ENCODE results near the gene PGA3.
"Not testable (repeated sequence)": the region's sequence is repeated elsewhere in the genome, so short reads cannot be mapped to it uniquely, and the experiment has no call there.

The PGA3 gene

DNA sequence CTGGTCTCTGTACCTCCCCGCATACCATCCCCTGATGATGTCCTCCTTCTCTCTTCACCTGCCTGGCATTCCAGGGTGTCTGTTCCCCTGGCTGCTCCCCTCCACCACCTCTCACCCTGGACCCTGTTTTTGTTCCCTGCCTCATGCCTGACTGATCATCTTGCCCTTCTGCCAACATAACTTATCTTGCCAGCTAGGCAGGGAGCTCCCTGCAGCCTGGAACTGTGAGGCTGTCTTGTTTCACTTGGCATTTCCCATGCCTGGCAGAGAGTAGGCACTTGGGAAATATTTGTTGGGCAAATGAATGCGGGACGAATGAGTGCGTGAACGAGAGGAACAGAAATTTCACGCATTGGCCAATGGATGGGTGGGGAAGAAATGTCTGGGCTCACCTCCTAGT is 7.3 kb downstream of the PGA3 start:
- not testable (repeated sequence) for H3K27me3 ChIP-seq (ENCODE audit: control insufficient read depth, insufficient read depth, low read length); H3K36me3 ChIP-seq (ENCODE audit: control insufficient read depth, insufficient read depth, low read length); H3K4me3 ChIP-seq (ENCODE audit: low read depth, low read length); H3K27ac ChIP-seq (ENCODE audit: low read depth, low read length); H3K4me1 ChIP-seq (ENCODE audit: control insufficient read depth, insufficient read depth, low read length); H3K9me3 ChIP-seq (ENCODE audit: control insufficient read depth, insufficient read depth, low read length); H3K9ac ChIP-seq (ENCODE audit: low read depth, low read length)

DNA sequence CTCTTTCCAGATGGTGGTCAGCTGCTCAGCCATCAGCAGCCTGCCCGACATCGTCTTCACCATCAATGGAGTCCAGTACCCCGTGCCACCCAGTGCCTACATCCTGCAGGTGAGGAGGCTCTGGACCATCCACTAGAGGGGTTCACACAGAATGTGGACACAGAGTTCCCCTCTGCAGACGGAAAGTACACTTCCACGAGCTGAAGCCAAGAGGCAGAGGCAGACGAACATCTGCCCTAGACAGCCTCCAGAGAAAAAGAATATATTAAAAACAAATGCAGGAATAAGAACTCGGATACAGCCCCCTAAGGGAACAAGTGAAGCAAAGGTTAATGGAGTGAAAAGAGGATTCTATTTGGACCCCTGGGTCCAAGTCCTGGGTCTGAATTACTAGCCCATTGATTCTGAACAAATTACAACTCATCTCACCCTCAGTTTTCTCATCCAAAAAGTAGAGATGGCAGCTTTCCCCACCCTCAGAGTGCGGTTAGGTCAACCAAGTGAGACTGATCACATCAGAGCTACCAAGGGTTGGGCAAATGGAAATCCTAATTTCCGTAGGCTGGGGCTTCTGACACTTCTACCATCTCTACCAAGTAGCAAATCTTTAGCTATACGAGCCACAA is 8.1 kb downstream of the PGA3 start:
- not testable (repeated sequence) for H3K27me3 ChIP-seq (ENCODE audit: control insufficient read depth, insufficient read depth, low read length); H3K4me3 ChIP-seq (ENCODE audit: low read depth, low read length); H3K27ac ChIP-seq (ENCODE audit: low read depth, low read length); H3K4me1 ChIP-seq (ENCODE audit: control insufficient read depth, insufficient read depth, low read length); H3K36me3 ChIP-seq (ENCODE audit: control insufficient read depth, insufficient read depth, low read length); H3K9ac ChIP-seq (ENCODE audit: low read depth, low read length); H3K9me3 ChIP-seq (ENCODE audit: control insufficient read depth, insufficient read depth, low read length)

GRCh38 chr11:61212202-61212601 is 8.9 kb downstream of the PGA3 start:
- not testable (repeated sequence) for H3K36me3 ChIP-seq (ENCODE audit: control insufficient read depth, insufficient read depth, low read length); H3K4me1 ChIP-seq (ENCODE audit: control insufficient read depth, insufficient read depth, low read length); H3K9ac ChIP-seq (ENCODE audit: low read depth, low read length); H3K4me3 ChIP-seq (ENCODE audit: low read depth, low read length); H3K9me3 ChIP-seq (ENCODE audit: control insufficient read depth, insufficient read depth, low read length); H3K27me3 ChIP-seq (ENCODE audit: control insufficient read depth, insufficient read depth, low read length); H3K27ac ChIP-seq (ENCODE audit: low read depth, low read length)

DNA sequence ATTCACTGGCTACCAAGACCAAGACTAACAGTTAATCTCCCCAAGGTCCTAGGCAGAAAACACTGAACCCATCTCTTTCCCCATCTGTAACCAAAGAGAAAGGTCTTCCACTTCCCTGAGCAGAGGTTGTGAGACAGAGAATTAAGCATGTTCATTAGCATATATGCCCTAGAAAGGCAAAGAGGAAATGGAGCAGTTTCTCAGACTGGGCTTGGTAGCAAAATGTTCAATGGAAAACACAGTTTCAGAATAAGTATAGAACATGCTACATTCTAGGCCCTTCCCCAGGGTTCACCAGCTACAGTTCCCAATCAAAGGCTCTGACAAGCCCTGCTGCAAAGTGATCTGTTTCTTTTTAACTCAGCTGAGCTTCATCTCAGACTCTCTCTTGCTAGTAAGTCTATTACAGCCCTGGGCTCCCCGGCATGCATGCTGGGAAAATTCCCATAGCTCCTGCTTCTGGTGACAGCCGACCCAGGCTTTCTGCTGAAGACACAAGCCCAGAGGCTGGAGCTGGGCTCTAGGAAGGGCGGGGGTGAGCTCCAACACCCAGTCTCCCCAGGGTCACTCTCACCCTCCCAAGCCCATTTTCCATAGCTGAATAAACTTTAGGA is 10.5 kb downstream of the PGA3 start:
- not testable (repeated sequence) for H3K27ac ChIP-seq (ENCODE audit: low read depth, low read length); H3K27me3 ChIP-seq (ENCODE audit: control insufficient read depth, insufficient read depth, low read length); H3K4me1 ChIP-seq (ENCODE audit: control insufficient read depth, insufficient read depth, low read length); H3K4me3 ChIP-seq (ENCODE audit: low read depth, low read length); H3K36me3 ChIP-seq (ENCODE audit: control insufficient read depth, insufficient read depth, low read length); H3K9ac ChIP-seq (ENCODE audit: low read depth, low read length); H3K9me3 ChIP-seq (ENCODE audit: control insufficient read depth, insufficient read depth, low read length)

GRCh38 chr11:61218306-61218705 is 15.0 kb downstream of the PGA3 start:
- not testable (repeated sequence) for H3K4me3 ChIP-seq (ENCODE audit: low read depth, low read length); H3K9me3 ChIP-seq (ENCODE audit: control insufficient read depth, insufficient read depth, low read length); H3K27me3 ChIP-seq (ENCODE audit: control insufficient read depth, insufficient read depth, low read length); H3K27ac ChIP-seq (ENCODE audit: low read depth, low read length); H3K4me1 ChIP-seq (ENCODE audit: control insufficient read depth, insufficient read depth, low read length); H3K36me3 ChIP-seq (ENCODE audit: control insufficient read depth, insufficient read depth, low read length); H3K9ac ChIP-seq (ENCODE audit: low read depth, low read length)

- H3K9me3 ChIP-seq (ENCODE audit: control insufficient read depth, insufficient read depth, low read length); H3K9ac ChIP-seq (ENCODE audit: low read depth, low read length); H3K27me3 ChIP-seq (ENCODE audit: control insufficient read depth, insufficient read depth, low read length); H3K27ac ChIP-seq (ENCODE audit: low read depth, low read length); H3K36me3 ChIP-seq (ENCODE audit: control insufficient read depth, insufficient read depth, low read length); H3K4me3 ChIP-seq (ENCODE audit: low read depth, low read length); H3K4me1 ChIP-seq (ENCODE audit: control insufficient read depth, insufficient read depth, low read length): not testable (repeated sequence)
These were observed 15.7 kb downstream of the PGA3 start for GRCh38 chr11:61219016-61219415.

GRCh38 chr11:61222047-61222446 is 18.7 kb downstream of the PGA3 start, which contains the start of gene PGA4:
TSS of gene PGA4 (plus strand) at chr11:61222347. CDS start at chr11:61222401, 54 bp downstream.
- not testable (repeated sequence) for H3K36me3 ChIP-seq (ENCODE audit: control insufficient read depth, insufficient read depth, low read length); H3K9me3 ChIP-seq (ENCODE audit: control insufficient read depth, insufficient read depth, low read length); H3K27ac ChIP-seq (ENCODE audit: low read depth, low read length); H3K4me3 ChIP-seq (ENCODE audit: low read depth, low read length); H3K4me1 ChIP-seq (ENCODE audit: control insufficient read depth, insufficient read depth, low read length); H3K27me3 ChIP-seq (ENCODE audit: control insufficient read depth, insufficient read depth, low read length); H3K9ac ChIP-seq (ENCODE audit: low read depth, low read length)

DNA sequence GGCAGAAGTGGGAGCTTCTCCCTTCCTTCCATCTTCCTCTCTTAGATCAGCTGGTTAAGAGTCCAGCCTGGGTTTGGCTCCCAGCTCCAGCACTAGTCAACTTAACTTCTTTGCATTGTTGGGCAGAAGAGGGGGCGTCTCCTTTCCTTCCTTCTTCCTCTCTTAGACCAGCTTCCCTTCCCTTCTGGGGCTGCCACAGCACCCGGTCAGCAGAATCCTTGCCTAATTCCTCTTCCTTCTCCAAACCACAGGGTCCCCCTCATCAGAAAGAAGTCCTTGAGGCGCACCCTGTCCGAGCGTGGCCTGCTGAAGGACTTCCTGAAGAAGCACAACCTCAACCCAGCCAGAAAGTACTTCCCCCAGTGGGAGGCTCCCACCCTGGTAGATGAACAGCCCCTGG is 19.4 kb downstream of the PGA3 start:
- H3K27ac ChIP-seq (ENCODE audit: low read depth, low read length); H3K4me3 ChIP-seq (ENCODE audit: low read depth, low read length); H3K27me3 ChIP-seq (ENCODE audit: control insufficient read depth, insufficient read depth, low read length); H3K9me3 ChIP-seq (ENCODE audit: control insufficient read depth, insufficient read depth, low read length); H3K36me3 ChIP-seq (ENCODE audit: control insufficient read depth, insufficient read depth, low read length); H3K4me1 ChIP-seq (ENCODE audit: control insufficient read depth, insufficient read depth, low read length); H3K9ac ChIP-seq (ENCODE audit: low read depth, low read length): not testable (repeated sequence)

DNA sequence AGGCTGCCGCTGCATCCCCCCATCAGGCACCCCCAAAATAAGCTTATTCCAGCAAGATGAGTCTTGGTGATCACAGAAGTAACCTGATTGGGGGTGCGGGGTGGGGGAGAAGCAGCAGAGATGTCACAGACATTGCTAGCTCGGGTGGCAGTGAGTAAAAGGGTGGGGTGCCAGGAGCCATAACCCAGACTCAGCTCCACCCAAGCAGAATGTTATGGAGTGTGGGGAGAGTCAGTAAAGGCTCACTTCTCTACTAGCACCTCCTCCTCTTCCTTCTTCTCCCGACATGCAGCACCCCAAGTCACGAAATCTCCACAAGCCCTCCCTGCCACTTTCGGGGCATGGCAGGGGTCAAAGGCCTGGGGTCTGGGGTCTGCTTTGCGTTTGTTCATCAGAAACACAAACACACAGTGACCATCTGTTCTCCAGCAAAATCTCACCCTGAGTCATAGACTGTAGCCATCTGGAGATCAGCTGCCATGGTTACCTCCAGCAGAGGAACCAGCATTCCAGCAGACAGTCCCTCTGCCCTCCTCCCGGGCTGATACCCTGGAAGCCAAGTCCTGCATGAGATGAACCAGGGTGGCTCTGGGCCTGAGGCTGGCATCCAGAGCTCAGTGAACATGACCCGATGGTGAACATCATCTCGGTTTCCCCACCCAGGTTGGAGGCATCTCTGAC is 23.3 kb downstream of the PGA3 start:
- not testable (repeated sequence) for H3K4me3 ChIP-seq (ENCODE audit: low read depth, low read length); H3K9me3 ChIP-seq (ENCODE audit: control insufficient read depth, insufficient read depth, low read length)

GRCh38 chr11:61229458-61229857 is 26.1 kb downstream of the PGA3 start:
- H3K4me1 ChIP-seq (ENCODE audit: control insufficient read depth, insufficient read depth, low read length); H3K27me3 ChIP-seq (ENCODE audit: control insufficient read depth, insufficient read depth, low read length); H3K4me3 ChIP-seq (ENCODE audit: low read depth, low read length); H3K36me3 ChIP-seq (ENCODE audit: control insufficient read depth, insufficient read depth, low read length); H3K9ac ChIP-seq (ENCODE audit: low read depth, low read length); H3K9me3 ChIP-seq (ENCODE audit: control insufficient read depth, insufficient read depth, low read length); H3K27ac ChIP-seq (ENCODE audit: low read depth, low read length): not testable (repeated sequence)

More for the DNA sequence above, 23.3 kb downstream of the PGA3 start:
- H3K9ac ChIP-seq (ENCODE audit: low read depth, low read length); H3K27ac ChIP-seq (ENCODE audit: low read depth, low read length); H3K4me1 ChIP-seq (ENCODE audit: control insufficient read depth, insufficient read depth, low read length); H3K36me3 ChIP-seq (ENCODE audit: control insufficient read depth, insufficient read depth, low read length); H3K27me3 ChIP-seq (ENCODE audit: control insufficient read depth, insufficient read depth, low read length): not testable (repeated sequence)

- H3K27me3 ChIP-seq (ENCODE audit: control insufficient read depth, insufficient read depth, low read length); H3K36me3 ChIP-seq (ENCODE audit: control insufficient read depth, insufficient read depth, low read length); H3K27ac ChIP-seq (ENCODE audit: low read depth, low read length); H3K9ac ChIP-seq (ENCODE audit: low read depth, low read length); H3K9me3 ChIP-seq (ENCODE audit: control insufficient read depth, insufficient read depth, low read length); H3K4me3 ChIP-seq (ENCODE audit: low read depth, low read length); H3K4me1 ChIP-seq (ENCODE audit: control insufficient read depth, insufficient read depth, low read length): not testable (repeated sequence)
These were observed 27.7 kb downstream of the PGA3 start for GRCh38 chr11:61231033-61231432.

All from HUES48 (cell line).